ENCODE measurements around the gene ANP32A. TPM values are rescaled to one million over a fixed set of nuclear protein-coding genes. Genes with fewer than 3 reads are reported as not detected.

ANP32A gene
- total RNA-seq, 1 donor from 2014 or later = 333 TPM

DNA sequence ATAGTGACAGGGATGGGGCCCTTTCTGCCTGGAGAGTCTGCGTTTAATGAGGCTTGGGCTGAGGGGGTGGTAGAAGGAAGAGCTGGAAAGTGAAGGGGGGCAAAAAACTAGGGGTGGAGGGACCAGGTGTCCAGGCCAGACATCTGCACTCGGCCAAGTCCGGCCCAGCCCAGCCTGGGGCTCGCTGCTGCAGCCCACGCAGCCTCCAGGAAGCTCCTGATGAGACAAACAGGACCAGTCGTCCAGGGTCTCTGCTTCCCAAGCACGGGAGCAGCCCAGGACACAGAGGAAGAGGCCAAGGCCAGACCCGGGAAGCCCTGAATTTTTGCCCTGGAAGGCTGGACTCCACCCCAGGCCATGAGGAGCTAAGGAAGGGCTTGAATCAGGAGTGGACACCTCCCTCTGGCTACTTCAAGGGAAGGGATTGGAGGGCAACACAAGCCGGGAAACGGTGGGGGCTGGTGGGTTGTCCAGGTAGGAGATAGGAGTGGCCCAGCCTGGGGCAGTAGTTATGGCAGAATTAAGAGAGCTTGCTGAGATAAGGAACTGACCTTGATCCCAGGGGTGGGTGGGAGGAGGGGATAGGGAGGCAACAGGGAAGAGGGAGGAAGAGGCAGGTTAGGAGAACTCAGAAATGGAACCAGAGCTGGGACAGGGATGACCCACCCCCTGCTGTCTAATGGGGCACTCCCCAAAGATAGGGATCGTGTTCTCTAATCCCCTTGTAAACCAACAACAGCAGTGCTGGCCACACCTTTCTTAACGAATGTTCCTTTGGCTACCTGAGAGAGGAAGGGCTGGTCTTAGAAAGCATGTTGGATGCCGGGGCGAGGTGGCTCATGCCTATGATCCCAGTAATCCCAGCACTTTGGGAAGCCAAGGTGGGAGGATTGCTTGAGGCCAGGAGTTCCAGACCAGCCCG is 89.5 kb downstream of the ANP32A start:
- Mint-ChIP-seq H3K4me3 (no peak overlapping the region), H3K27ac (no peak overlapping the region), H3K27me3 (ENCODE audit: insufficient read depth, low read depth) (peaks cover 3% of the 10 kb centered on the region), H3K9me3 (no peaks in the 10 kb centered on the region), H3K4me1 (peaks cover 9% of the 10 kb centered on the region), H3K36me3 (no peaks in the 10 kb centered on the region)
- H3K36me3 ChIP-seq = no peaks in the 10 kb centered on the region
- no peaks in the 10 kb centered on the region for H3K79me2 ChIP-seq (ENCODE audit: low read depth)
- H3K4me1 ChIP-seq = peaks cover 2% of the 10 kb centered on the region
- H3K27me3 ChIP-seq = no peaks in the 10 kb centered on the region
- no peak overlapping the region for H3K4me2 ChIP-seq
- H3K27ac ChIP-seq = no peak overlapping the region
- no peak overlapping the region for H3K4me3 ChIP-seq
- no peak overlapping the region for H3K9ac ChIP-seq
- no peaks in the 10 kb centered on the region for H3F3A ChIP-seq (ENCODE audit: low read depth)
- H3K9me3 ChIP-seq (ENCODE audit: low read depth) = no peaks in the 10 kb centered on the region
- DNase-seq (ENCODE audit: low spot score) = no peak
- H4K20me1 ChIP-seq (ENCODE audit: low read depth) = no peaks in the 10 kb centered on the region
- TF ChIP-seq, protein P1, sequence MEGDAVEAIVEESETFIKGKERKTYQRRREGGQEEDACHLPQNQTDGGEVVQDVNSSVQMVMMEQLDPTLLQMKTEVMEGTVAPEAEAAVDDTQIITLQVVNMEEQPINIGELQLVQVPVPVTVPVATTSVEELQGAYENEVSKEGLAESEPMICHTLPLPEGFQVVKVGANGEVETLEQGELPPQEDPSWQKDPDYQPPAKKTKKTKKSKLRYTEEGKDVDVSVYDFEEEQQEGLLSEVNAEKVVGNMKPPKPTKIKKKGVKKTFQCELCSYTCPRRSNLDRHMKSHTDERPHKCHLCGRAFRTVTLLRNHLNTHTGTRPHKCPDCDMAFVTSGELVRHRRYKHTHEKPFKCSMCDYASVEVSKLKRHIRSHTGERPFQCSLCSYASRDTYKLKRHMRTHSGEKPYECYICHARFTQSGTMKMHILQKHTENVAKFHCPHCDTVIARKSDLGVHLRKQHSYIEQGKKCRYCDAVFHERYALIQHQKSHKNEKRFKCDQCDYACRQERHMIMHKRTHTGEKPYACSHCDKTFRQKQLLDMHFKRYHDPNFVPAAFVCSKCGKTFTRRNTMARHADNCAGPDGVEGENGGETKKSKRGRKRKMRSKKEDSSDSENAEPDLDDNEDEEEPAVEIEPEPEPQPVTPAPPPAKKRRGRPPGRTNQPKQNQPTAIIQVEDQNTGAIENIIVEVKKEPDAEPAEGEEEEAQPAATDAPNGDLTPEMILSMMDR (IDR thresholded peaks at IDR 0.05) = no peak
- no peak for TF ChIP-seq EZH2phosphoT487 (IDR thresholded peaks at IDR 0.05)
- TF ChIP-seq EZH2 (IDR thresholded peaks at IDR 0.05) = no peak
- no peak overlapping the region for H2AFZ ChIP-seq (replicated peaks)

DNA sequence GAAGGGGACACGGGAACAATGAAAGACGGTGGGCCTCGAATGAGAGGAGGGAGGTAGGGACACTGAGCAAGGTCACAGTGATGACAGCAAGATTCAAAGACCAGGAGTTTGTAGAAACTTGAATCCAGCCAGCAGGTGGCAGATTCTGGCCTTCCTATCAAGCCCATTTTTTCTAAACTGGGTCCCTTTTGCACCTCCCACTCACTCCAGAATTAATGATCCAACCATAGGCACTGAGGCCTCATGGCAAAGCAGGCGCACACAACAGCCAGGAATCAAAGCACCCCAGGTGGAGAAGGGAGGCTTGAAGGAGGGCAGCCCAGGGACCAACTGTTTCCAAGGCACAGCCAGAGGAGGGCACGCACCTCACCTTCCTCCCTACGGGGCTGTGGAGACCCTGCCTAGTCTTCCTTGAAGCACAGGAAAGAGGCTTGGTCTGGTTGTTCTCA is 90.2 kb downstream of the ANP32A start:
- no peak overlapping the region for H3K4me2 ChIP-seq
- H3K79me2 ChIP-seq (ENCODE audit: low read depth) = no peaks in the 10 kb centered on the region

DNA sequence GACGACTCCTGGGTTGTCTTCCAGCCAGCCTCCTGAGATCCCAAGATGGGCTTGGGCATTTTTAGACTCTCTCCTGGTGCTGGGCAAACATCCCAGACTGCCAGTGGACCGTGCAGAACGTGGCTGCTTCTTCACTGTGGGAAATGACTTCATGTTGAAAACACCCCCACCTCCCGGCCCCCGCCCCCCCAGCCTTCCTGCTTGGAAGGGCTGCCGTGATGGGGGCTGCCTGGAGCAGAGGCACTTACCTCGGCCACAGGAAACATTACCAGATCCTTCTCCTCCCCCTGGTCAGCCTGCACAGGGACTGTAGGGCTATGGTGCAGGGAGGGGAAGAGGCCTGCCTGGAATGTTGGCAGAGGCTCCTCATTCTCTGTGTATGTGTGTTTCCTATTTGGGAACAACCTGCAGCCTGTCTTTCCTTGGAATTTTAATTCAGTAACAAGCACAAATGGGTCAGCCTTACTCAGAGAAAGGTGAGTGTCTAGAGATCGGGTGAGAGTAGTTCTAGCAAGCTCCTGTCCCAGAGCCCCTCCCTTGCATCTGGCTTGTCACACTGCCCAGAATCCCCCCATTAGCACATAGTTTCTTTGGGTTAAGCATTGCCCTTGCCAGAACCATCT is 90.8 kb downstream of the ANP32A start:
- H3K36me3 Mint-ChIP-seq = no peaks in the 10 kb centered on the region
- no peak overlapping the region for H3K9ac ChIP-seq
- H3K27ac Mint-ChIP-seq = peak overlapping the region; percentile 78
- no peaks in the 10 kb centered on the region for H3F3A ChIP-seq (ENCODE audit: low read depth)
- H3K36me3 ChIP-seq = no peaks in the 10 kb centered on the region
- no peaks in the 10 kb centered on the region for H3K9me3 Mint-ChIP-seq
- no peaks in the 10 kb centered on the region for H3K79me2 ChIP-seq (ENCODE audit: low read depth)
- no peak for DNase-seq (ENCODE audit: low spot score)
- H3K4me3 ChIP-seq = no peak overlapping the region
- no peaks in the 10 kb centered on the region for H4K20me1 ChIP-seq (ENCODE audit: low read depth)
- H3K4me1 ChIP-seq = peaks cover 2% of the 10 kb centered on the region
- H3K27ac ChIP-seq = no peak overlapping the region
- no peaks in the 10 kb centered on the region for H3K27me3 ChIP-seq
- H3K4me1 Mint-ChIP-seq = peaks cover 10% of the 10 kb centered on the region
- H3K27me3 Mint-ChIP-seq (ENCODE audit: insufficient read depth, low read depth) = peaks cover 2% of the 10 kb centered on the region
- no peaks in the 10 kb centered on the region for H3K9me3 ChIP-seq (ENCODE audit: low read depth)
- no peak overlapping the region for H3K4me2 ChIP-seq
- no peak for TF ChIP-seq EZH2 (IDR thresholded peaks at IDR 0.05)
- no peak overlapping the region for H2AFZ ChIP-seq (replicated peaks)
- no peak overlapping the region for H3K4me3 Mint-ChIP-seq

More for the DNA sequence above, 90.2 kb downstream of the ANP32A start:
- H3K27me3 ChIP-seq = no peaks in the 10 kb centered on the region
- H3K4me3 Mint-ChIP-seq = no peak overlapping the region
- peak overlapping the region; percentile 78 for H3K27ac Mint-ChIP-seq
- H3K27me3 Mint-ChIP-seq (ENCODE audit: insufficient read depth, low read depth) = peaks cover 3% of the 10 kb centered on the region
- peak; percentile 61 for DNase-seq (ENCODE audit: low spot score)
- peaks cover 2% of the 10 kb centered on the region for H3K4me1 ChIP-seq
- peaks cover 10% of the 10 kb centered on the region for H3K4me1 Mint-ChIP-seq
- H3K9me3 Mint-ChIP-seq = no peaks in the 10 kb centered on the region
- H3K9ac ChIP-seq = no peak overlapping the region
- no peak overlapping the region for H3K4me3 ChIP-seq
- no peak for TF ChIP-seq EZH2phosphoT487 (IDR thresholded peaks at IDR 0.05)
- TF ChIP-seq EZH2 (IDR thresholded peaks at IDR 0.05) = no peak
- TF ChIP-seq, protein P1 (IDR thresholded peaks at IDR 0.05) = peak; percentile 56
- H3K36me3 ChIP-seq = no peaks in the 10 kb centered on the region
- no peaks in the 10 kb centered on the region for H3K9me3 ChIP-seq (ENCODE audit: low read depth)
- H2AFZ ChIP-seq (replicated peaks) = no peak overlapping the region
- no peak overlapping the region for H3K27ac ChIP-seq
- no peaks in the 10 kb centered on the region for H3K36me3 Mint-ChIP-seq
- no peaks in the 10 kb centered on the region for H4K20me1 ChIP-seq (ENCODE audit: low read depth)
- no peaks in the 10 kb centered on the region for H3F3A ChIP-seq (ENCODE audit: low read depth)

Small RNA genes lying within 50 kb of the gene (microRNA-seq; reads per million reads assigned to microRNA genes)
- not detected for gene MIR4312

Small RNA genes lying within 50 kb of the gene (small RNA-seq; reads per million reads assigned to genes)
- gene MIR4312 = not detected

Other genes with a start within 250 kb of the ANP32A start
- gene CORO2B, start 241.9 kb downstream of the ANP32A start, total RNA-seq (ENCODE audit: low replicate concordance) = 1.0 and 3.3 TPM in 2 replicates
- gene SPESP1, start 109.6 kb upstream of the ANP32A start, total RNA-seq (ENCODE audit: low replicate concordance) = not detected in 2 replicates
- gene NOX5, start 193.8 kb upstream of the ANP32A start, total RNA-seq (ENCODE audit: low replicate concordance) = not detected in 2 replicates

Data from neural progenitor cell (in vitro differentiated cells).